Sigmoid colon (tissue), 7 donors: ENCODE data around the gene SH3TC1. TPM values are rescaled to one million over a fixed set of nuclear protein-coding genes. Genes with fewer than 3 reads are reported as not detected.

ENCODE experiments used
- DNase-seq: peaks from one replicate; pipeline ENCODE4 v3.0.0-alpha.2; 2019
- H3K27ac ChIP-seq, 4 donors: fragments of 200-600 bp; sonication (generic); one replicate each; pipeline ENCODE4 v1.5.1; 2016 to 2019; ENCODE audit warnings: mild to moderate bottlenecking in 1 of 4
- H3K27me3 ChIP-seq, 3 donors: fragments of 200-600 bp; sonication (generic); one replicate each; pipeline ENCODE4 v1.5.1; 2019; ENCODE audit warnings: mild to moderate bottlenecking in 1 of 3
- H3K36me3 ChIP-seq, 4 donors: fragments of 200-600 bp; sonication (generic); one replicate each; pipeline ENCODE4 v1.5.1; 2016 to 2019
- H3K4me1 ChIP-seq, 4 donors: fragments of 200-600 bp; sonication (generic); one replicate each; pipeline ENCODE4 v1.5.1; 2017 to 2019
- H3K4me3 ChIP-seq, 4 donors: fragments of 200-600 bp; sonication (generic); one replicate each; pipeline ENCODE4 v1.5.1; 2017 to 2019; ENCODE audit warnings: mild to moderate bottlenecking in 2 of 4, moderate library complexity in 1 of 4
- H3K9me3 ChIP-seq, 4 donors: fragments of 200-600 bp in 3 of 4; sonication (generic) in 3 of 4; one replicate each; pipeline versions ENCODE4 v1.5.1 to v1.6.1; 2013 to 2019
- CTCF ChIP-seq, 4 experiments: fragments of 450-650 bp in 3 of 4; fragments of 200-600 bp in 1 of 4; IDR thresholded peaks; one replicate each; pipeline ENCODE4 v1.5.1; 2016 to 2019; ENCODE audit warnings: antibody characterized with exemption in 4 of 4, mild to moderate bottlenecking in 3 of 4, moderate library complexity in 2 of 4
- EP300 ChIP-seq, 4 donors: sonication (generic); formaldehyde crosslinking; IDR thresholded peaks; one replicate each; pipeline ENCODE4 v1.6.1; 2017; ENCODE audit warnings: antibody characterized with exemption in 4 of 4
- POLR2A ChIP-seq, 2 donors: fragments of 450-650 bp; IDR thresholded peaks; one replicate each; pipeline ENCODE4 v1.6.1; 2016; ENCODE audit warnings: antibody characterized with exemption in 2 of 2, mild to moderate bottlenecking in 2 of 2, moderate library complexity in 2 of 2
- POLR2AphosphoS5 ChIP-seq, 4 donors: sonication (generic); formaldehyde crosslinking; IDR thresholded peaks; one replicate each; pipeline ENCODE4 v1.6.1; 2017; ENCODE audit warnings: antibody characterized with exemption in 4 of 4
- WGBS, 2 donors: extraction: QIAGEN DNeasy Blood & Tissue Kit; methylation state at CpG; one replicate each; pipeline ENCODE4 v1.1.7; 2013; 5-methylcytosine and 5-hydroxymethylcytosine counted together
- intact Hi-C: fragments of 100-400 bp; cut with DNase I; formaldehyde crosslinking; loops from one replicate; pipeline ENCODE4 v1.15.1; 2023
- polyA plus RNA-seq, 3 donors: library from polyadenylated mRNA; stranded (reverse); fragments of 200-250 nt; gene quantifications; one replicate each; pipeline ENCODE4 v1.2.3, GENCODE V29; 2013
- total RNA-seq, 4 donors: library from RNA; depleted of rRNA; stranded (reverse); fragments of >200 nt; gene quantifications; one replicate each; pipeline ENCODE4 v1.1.0, GENCODE V29; 2016
- donor health status: healthy with polysubstance abuse.
- donor health status: Bipolar disorder and iron deficiency.
- donor health status: healthy.

Gene SH3TC1
- total and polyA plus RNA-seq, 7 donors: 3.0 to 24.4 (median 7.8) TPM

GRCh38 chr4:8232748-8233147 is 33.7 kb downstream of the SH3TC1 start:
- H3K27ac ChIP-seq: no peak overlapping the region
- no peaks in the 10 kb centered on the region for H3K27me3 ChIP-seq
- H3K4me1 ChIP-seq: peaks cover 0 to 14% (median 11%) of the 10 kb centered on the region in 4 donors
- WGBS, 2 donors: 96% methylated on average over 11 of the region's 11 CpGs
- DNase-seq: no peak
- H3K9me3 ChIP-seq: no peaks in the 10 kb centered on the region
- H3K36me3 ChIP-seq: no peaks in the 10 kb centered on the region
- no peak overlapping the region for H3K4me3 ChIP-seq
- TF ChIP-seq CTCF (IDR thresholded peaks at IDR 0.05) (no peak), EP300 (IDR thresholded peaks at IDR 0.05) (no peak), POLR2A (IDR thresholded peaks at IDR 0.05) (no peak), POLR2AphosphoS5 (IDR thresholded peaks at IDR 0.05) (no peak)
- intact Hi-C loops: no loop called here

DNA sequence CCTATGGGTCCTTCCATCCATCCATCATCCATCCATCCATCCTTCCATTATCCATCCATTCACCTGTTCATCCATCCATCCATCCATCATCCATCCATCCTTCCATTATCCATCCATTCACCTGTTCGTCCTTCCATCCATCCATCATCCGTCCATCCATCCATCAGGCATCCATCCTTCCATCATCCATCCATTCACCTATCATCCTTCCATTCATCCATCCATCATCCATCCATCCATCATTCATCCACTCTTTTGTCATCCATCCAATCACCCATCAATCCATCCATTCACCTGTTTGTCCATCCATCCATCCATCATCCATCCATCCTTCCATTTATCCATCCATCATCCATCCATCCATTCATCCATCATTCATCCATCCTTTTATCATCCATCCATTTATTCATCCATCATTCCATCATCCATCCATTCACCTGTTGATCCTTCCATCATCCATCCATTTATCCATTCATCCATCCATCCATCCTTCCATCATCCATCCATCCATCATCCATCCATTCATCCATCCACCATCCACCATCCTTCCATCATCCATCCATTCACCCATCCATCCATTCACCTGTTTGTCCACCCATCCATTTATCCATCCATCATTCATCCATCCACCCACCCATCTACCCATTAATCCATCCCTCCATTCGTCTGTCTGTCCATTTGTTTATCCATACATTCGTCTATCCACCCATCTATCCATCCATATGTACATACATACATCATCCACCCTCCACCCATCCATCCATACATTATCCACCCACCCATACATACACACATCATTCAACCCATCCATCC is 34.8 kb downstream of the SH3TC1 start:
- no peak overlapping the region for H3K27ac ChIP-seq
- no peak for DNase-seq
- H3K4me1 ChIP-seq: peaks cover 0 to 2% (median 2%) of the 10 kb centered on the region in 4 donors
- no peaks in the 10 kb centered on the region for H3K27me3 ChIP-seq
- intact Hi-C loops: no loop called here
- no peaks in the 10 kb centered on the region for H3K36me3 ChIP-seq
- H3K4me3 ChIP-seq: no peak overlapping the region
- TF ChIP-seq POLR2A (IDR thresholded peaks at IDR 0.05) (no peak), CTCF (IDR thresholded peaks at IDR 0.05) (no peak)
- WGBS, 2 donors: 91 to 94% methylated on average over 4 of the region's 4 CpGs
- H3K9me3 ChIP-seq: no peaks in the 10 kb centered on the region

DNA sequence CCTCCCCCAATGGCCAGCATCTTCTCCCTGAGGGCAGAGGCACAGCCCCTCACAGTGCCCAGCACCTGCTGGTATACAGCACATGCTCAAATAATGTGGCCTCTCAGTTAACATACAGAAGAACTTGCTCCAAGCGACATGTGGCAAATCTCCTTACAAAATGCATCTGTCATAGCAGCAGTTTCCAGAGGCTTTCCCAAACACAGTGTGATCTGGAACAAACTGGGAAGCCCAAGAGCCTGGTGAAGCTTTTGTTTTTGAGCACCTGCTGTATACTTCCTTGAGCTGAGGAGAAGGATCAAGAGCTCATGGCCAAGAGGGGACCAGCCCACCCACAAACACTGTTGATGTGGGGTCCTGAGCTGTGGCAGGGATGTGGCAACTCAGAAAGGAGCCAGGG is 35.6 kb downstream of the SH3TC1 start:
- TF ChIP-seq EP300 (IDR thresholded peaks at IDR 0.05) (no peak), POLR2AphosphoS5 (IDR thresholded peaks at IDR 0.05) (no peak), POLR2A (IDR thresholded peaks at IDR 0.05) (no peak), CTCF (IDR thresholded peaks at IDR 0.05) (no peak)
- no peaks in the 10 kb centered on the region for H3K9me3 ChIP-seq
- WGBS, 2 donors: 98 to 99% methylated on average over 1 of the region's 1 CpG
- H3K36me3 ChIP-seq: no peaks in the 10 kb centered on the region
- no peaks in the 10 kb centered on the region for H3K4me1 ChIP-seq
- DNase-seq: no peak
- no peak overlapping the region for H3K27ac ChIP-seq
- no peaks in the 10 kb centered on the region for H3K27me3 ChIP-seq
- no peak overlapping the region for H3K4me3 ChIP-seq
- intact Hi-C loops: no loop called here

- Histone ChIP-seq H3K27ac (no peak overlapping the region), H3K27me3 (no peaks in the 10 kb centered on the region), H3K9me3 (no peaks in the 10 kb centered on the region), H3K4me3 (no peak overlapping the region), H3K36me3 (no peaks in the 10 kb centered on the region), H3K4me1 (no peaks in the 10 kb centered on the region)
- WGBS, 2 donors: 75 to 77% methylated on average over 13 of the region's 13 CpGs
- DNase-seq: no peak
- TF ChIP-seq POLR2A (IDR thresholded peaks at IDR 0.05) (no peak), EP300 (IDR thresholded peaks at IDR 0.05) (no peak), POLR2AphosphoS5 (IDR thresholded peaks at IDR 0.05) (no peak), CTCF (IDR thresholded peaks at IDR 0.05) (no peak)
- intact Hi-C loops: no loop called here
Measured at GRCh38 chr4:8235224-8235623, 36.1 kb downstream of the SH3TC1 start.

DNA sequence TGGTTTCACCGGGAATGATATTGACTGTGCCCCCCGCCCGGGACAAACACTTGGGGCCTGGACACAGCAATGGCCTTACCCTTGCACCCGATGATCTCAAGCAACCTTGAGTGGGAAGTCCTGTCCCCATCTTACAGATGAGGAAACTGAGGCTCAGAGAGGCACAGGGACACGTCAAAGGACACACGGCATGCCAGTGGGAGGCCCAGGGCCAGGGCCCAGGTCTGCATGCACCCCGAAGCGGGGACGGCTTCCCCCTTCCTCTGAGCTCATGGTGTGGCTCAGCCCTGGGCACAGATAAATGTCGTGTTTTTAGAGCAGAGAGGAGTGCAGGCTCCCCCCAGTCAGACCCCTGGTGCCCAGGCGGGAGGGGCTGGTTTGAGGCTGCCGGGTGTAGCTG is 36.6 kb downstream of the SH3TC1 start:
- H3K4me3 ChIP-seq: no peak overlapping the region
- no peak for DNase-seq
- intact Hi-C loops: no loop called here
- H3K9me3 ChIP-seq: no peaks in the 10 kb centered on the region
- H3K4me1 ChIP-seq: no peaks in the 10 kb centered on the region
- H3K27me3 ChIP-seq: no peaks in the 10 kb centered on the region
- no peak overlapping the region for H3K27ac ChIP-seq
- TF ChIP-seq POLR2AphosphoS5 (IDR thresholded peaks at IDR 0.05): no peak
- no peak for TF ChIP-seq POLR2A (IDR thresholded peaks at IDR 0.05)
- TF ChIP-seq EP300 (IDR thresholded peaks at IDR 0.05): no peak
- no peak for TF ChIP-seq CTCF (IDR thresholded peaks at IDR 0.05)
- 94 to 95% methylated on average over 12 of the region's 12 CpGs for WGBS, 2 donors
- H3K36me3 ChIP-seq: no peaks in the 10 kb centered on the region
